Measurements from ENCODE around the gene DPY19L1. TPM values are rescaled to one million over a fixed set of nuclear protein-coding genes. Genes with fewer than 3 reads are reported as not detected.

The DPY19L1 gene
- total RNA-seq, 1 experiment from 2014 or later: 9.0 TPM

- no peaks in the 10 kb centered on the region for H3K9me3 Mint-ChIP-seq (ENCODE audit: unreplicated experiment)
- H3K4me1 Mint-ChIP-seq (ENCODE audit: insufficient read depth, unreplicated experiment): peaks cover 20% of the 10 kb centered on the region
- POLR2A ChIA-PET: interaction anchor here (0.6 to 1.6 kb wide), 8 partner anchors 10 to 934 kb away, joined by 3 to 6 read pairs (median 4); no protein-coding TSS in a partner anchor
- H3K36me3 Mint-ChIP-seq (ENCODE audit: insufficient read depth, unreplicated experiment): peaks cover 6% of the 10 kb centered on the region
- CTCF ChIA-PET: interaction anchor here (0.6 to 1.5 kb wide), 8 partner anchors 18 to 965 kb away, joined by 3 to 4 read pairs (median 4); no protein-coding TSS in a partner anchor
- DNase-seq (ENCODE audit: unreplicated experiment): peak; percentile 54
- intact Hi-C loops (cut with micrococcal nuclease): loop anchor here (5.0 to 10.0 kb wide), 4 partner anchors 34 to 714 kb away; no protein-coding TSS in a partner anchor
- BruUV-seq (replicated peaks): no TSS peak
- TF ChIP-seq CTCF (IDR thresholded peaks at IDR 0.05; ENCODE audit: unreplicated experiment): no peak
- peaks cover 5% of the 10 kb centered on the region for H3K27me3 Mint-ChIP-seq (ENCODE audit: insufficient read depth, unreplicated experiment)
- H3K27ac Mint-ChIP-seq (ENCODE audit: low read depth, unreplicated experiment): peak overlapping the region; percentile 77
- peak overlapping the region; percentile 90 for H3K4me3 Mint-ChIP-seq (ENCODE audit: unreplicated experiment)
Measured at GRCh38 chr7:35036361-35037171, 719 bp downstream of the DPY19L1 start.

- H3K36me3 Mint-ChIP-seq (ENCODE audit: insufficient read depth, unreplicated experiment): peaks cover 6% of the 10 kb centered on the region
- no peaks in the 10 kb centered on the region for H3K27me3 Mint-ChIP-seq (ENCODE audit: insufficient read depth, unreplicated experiment)
- peaks cover 20% of the 10 kb centered on the region for H3K4me1 Mint-ChIP-seq (ENCODE audit: insufficient read depth, unreplicated experiment)
- DNase-seq (ENCODE audit: unreplicated experiment): peak; percentile 58
- CTCF ChIA-PET: interaction anchor here (0.6 to 1.5 kb wide), 5 partner anchors 37 to 660 kb away, joined by 3 to 4 read pairs (median 4); no protein-coding TSS in a partner anchor
- no TSS peak for BruUV-seq (replicated peaks)
- peak; percentile 19 for TF ChIP-seq CTCF (IDR thresholded peaks at IDR 0.05; ENCODE audit: unreplicated experiment)
- peak overlapping the region; percentile 77 for H3K27ac Mint-ChIP-seq (ENCODE audit: low read depth, unreplicated experiment)
- intact Hi-C loops (cut with micrococcal nuclease): loop anchor here (1.0 to 10.0 kb wide), 6 partner anchors 33 to 713 kb away; no protein-coding TSS in a partner anchor
- H3K9me3 Mint-ChIP-seq (ENCODE audit: unreplicated experiment): no peaks in the 10 kb centered on the region
- POLR2A ChIA-PET: interaction anchor here (0.7 to 1.6 kb wide), 5 partner anchors 9 to 208 kb away, joined by 3 to 5 read pairs (median 4); no protein-coding TSS in a partner anchor
- peak overlapping the region; percentile 90 for H3K4me3 Mint-ChIP-seq (ENCODE audit: unreplicated experiment)
Measured at GRCh38 chr7:35035511-35035961, 1.7 kb downstream of the DPY19L1 start.

GRCh38 chr7:35032166-35032565 is 5.1 kb downstream of the DPY19L1 start:
- no peak overlapping the region for H3K27ac Mint-ChIP-seq (ENCODE audit: low read depth, unreplicated experiment)
- DNase-seq (ENCODE audit: unreplicated experiment): no peak
- no peak overlapping the region for H3K4me3 Mint-ChIP-seq (ENCODE audit: unreplicated experiment)
- intact Hi-C loops (cut with micrococcal nuclease): loop anchor here (10.0 kb wide), 1 partner anchor 107 kb away; no protein-coding TSS in a partner anchor
- peaks cover 12% of the 10 kb centered on the region for H3K4me1 Mint-ChIP-seq (ENCODE audit: insufficient read depth, unreplicated experiment)
- no TSS peak for BruUV-seq (replicated peaks)
- H3K36me3 Mint-ChIP-seq (ENCODE audit: insufficient read depth, unreplicated experiment): peaks cover 6% of the 10 kb centered on the region
- ChIA-PET CTCF (no interaction called here), POLR2A (no interaction called here)
- TF ChIP-seq CTCF (IDR thresholded peaks at IDR 0.05; ENCODE audit: unreplicated experiment): no peak
- H3K27me3 Mint-ChIP-seq (ENCODE audit: insufficient read depth, unreplicated experiment): no peaks in the 10 kb centered on the region
- no peaks in the 10 kb centered on the region for H3K9me3 Mint-ChIP-seq (ENCODE audit: unreplicated experiment)

- intact Hi-C loops (cut with micrococcal nuclease): loop anchor here (10.0 kb wide), 1 partner anchor 106 kb away; no protein-coding TSS in a partner anchor
- no peaks in the 10 kb centered on the region for H3K27me3 Mint-ChIP-seq (ENCODE audit: insufficient read depth, unreplicated experiment)
- ChIA-PET POLR2A (no interaction called here), CTCF (interaction anchor here (0.6 to 0.7 kb wide), 3 partner anchors 300 to 691 kb away, joined by 3 to 4 read pairs (median 3); no protein-coding TSS in a partner anchor)
- H3K4me1 Mint-ChIP-seq (ENCODE audit: insufficient read depth, unreplicated experiment): peaks cover 16% of the 10 kb centered on the region
- no peaks in the 10 kb centered on the region for H3K36me3 Mint-ChIP-seq (ENCODE audit: insufficient read depth, unreplicated experiment)
- TF ChIP-seq CTCF (IDR thresholded peaks at IDR 0.05; ENCODE audit: unreplicated experiment): no peak
- DNase-seq (ENCODE audit: unreplicated experiment): no peak
- no peaks in the 10 kb centered on the region for H3K9me3 Mint-ChIP-seq (ENCODE audit: unreplicated experiment)
- no TSS peak for BruUV-seq (replicated peaks)
- H3K4me3 Mint-ChIP-seq (ENCODE audit: unreplicated experiment): no peak overlapping the region
- H3K27ac Mint-ChIP-seq (ENCODE audit: low read depth, unreplicated experiment): no peak overlapping the region
Measured at GRCh38 chr7:35030848-35031247, 6.4 kb downstream of the DPY19L1 start.

All from MCF 10A (cell line).